ENCODE results near the gene PCOLCE2.
"Not testable (repeated sequence)": the region's sequence is repeated elsewhere in the genome, so short reads cannot be mapped to it uniquely, and the experiment has no call there.

The PCOLCE2 gene

DNA sequence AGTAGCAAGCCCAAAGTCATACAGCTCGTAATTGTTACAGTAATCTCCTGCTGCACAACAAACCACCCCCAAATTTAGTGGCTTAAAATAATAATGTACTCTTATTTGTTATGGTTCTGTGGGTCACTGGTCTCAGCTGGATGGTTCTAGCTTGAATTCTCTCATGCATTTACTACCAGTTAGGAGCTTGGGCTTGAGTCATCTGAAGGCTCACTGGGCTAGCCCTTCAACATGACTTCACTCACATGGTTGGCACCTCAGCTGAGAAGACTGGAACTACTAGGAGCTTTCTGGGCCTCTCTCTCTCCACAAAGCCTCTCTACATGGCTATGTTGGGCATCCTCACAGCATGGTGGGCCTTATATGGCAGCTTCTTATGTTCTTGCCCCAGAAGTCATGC is 12.5 kb downstream of the PCOLCE2 start:
- H3K27ac Mint-ChIP-seq (ENCODE audit: low read depth) = no peak overlapping the region
- DNase-seq (ENCODE audit: low spot score in 2 of 2) = no peak
- H3K9me3 Mint-ChIP-seq = no peaks in the 10 kb centered on the region
- H3K36me3 Mint-ChIP-seq (ENCODE audit: insufficient read depth) = peaks cover 2% of the 10 kb centered on the region
- H3K4me3 Mint-ChIP-seq = no peak overlapping the region
- H3K4me1 Mint-ChIP-seq = no peaks in the 10 kb centered on the region
- no peak for ATAC-seq (replicated peaks; ENCODE audit: extremely low read depth, poor library complexity, severe bottlenecking)
- H3K27me3 Mint-ChIP-seq = peaks cover 55% of the 10 kb centered on the region

GRCh38 chr3:142875583-142876207 is 13.2 kb downstream of the PCOLCE2 start:
- no peak for DNase-seq (ENCODE audit: low spot score in 2 of 2)
- Mint-ChIP-seq H3K27ac (ENCODE audit: low read depth) (no peak overlapping the region), H3K9me3 (no peaks in the 10 kb centered on the region), H3K4me3 (no peak overlapping the region), H3K36me3 (ENCODE audit: insufficient read depth) (peaks cover 2% of the 10 kb centered on the region), H3K27me3 (peaks cover 55% of the 10 kb centered on the region), H3K4me1 (no peaks in the 10 kb centered on the region)
- ATAC-seq (replicated peaks; ENCODE audit: extremely low read depth, poor library complexity, severe bottlenecking) = no peak

DNA sequence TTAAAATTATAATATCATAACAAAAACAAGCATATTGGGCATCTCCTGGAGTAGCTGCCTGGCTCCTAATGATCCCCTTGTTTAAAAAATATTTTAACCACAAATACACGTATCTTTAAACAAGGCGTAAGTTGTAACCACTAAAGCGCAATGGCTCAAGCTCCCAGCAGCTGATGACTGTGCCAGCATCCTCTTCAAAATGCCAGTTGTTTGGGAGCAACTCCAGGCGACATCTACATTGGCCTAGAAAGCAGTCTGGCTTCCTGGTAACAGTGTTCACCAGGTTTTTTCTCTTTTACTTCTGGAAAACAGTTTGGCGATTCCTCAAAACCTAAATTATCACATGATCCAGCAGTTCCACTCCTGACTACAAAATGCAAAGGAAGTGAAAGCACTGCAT is 13.8 kb downstream of the PCOLCE2 start:
- Mint-ChIP-seq H3K27me3 (peaks cover 51% of the 10 kb centered on the region), H3K9me3 (no peaks in the 10 kb centered on the region), H3K4me1 (no peaks in the 10 kb centered on the region), H3K36me3 (ENCODE audit: insufficient read depth) (peaks cover 2% of the 10 kb centered on the region), H3K4me3 (no peak overlapping the region), H3K27ac (ENCODE audit: low read depth) (no peak overlapping the region)
- ATAC-seq (replicated peaks; ENCODE audit: extremely low read depth, poor library complexity, severe bottlenecking) (no peak), DNase-seq (ENCODE audit: low spot score in 2 of 2) (no peak)

GRCh38 chr3:142868382-142868781 is 20.5 kb downstream of the PCOLCE2 start:
- not testable (repeated sequence) for H3K36me3 Mint-ChIP-seq (ENCODE audit: insufficient read depth); H3K9me3 Mint-ChIP-seq; H3K4me3 Mint-ChIP-seq; H3K4me1 Mint-ChIP-seq; ATAC-seq (replicated peaks; ENCODE audit: extremely low read depth, poor library complexity, severe bottlenecking); DNase-seq (ENCODE audit: low spot score in 2 of 2); H3K27ac Mint-ChIP-seq (ENCODE audit: low read depth)
- H3K27me3 Mint-ChIP-seq = peaks cover 45% of the 10 kb centered on the region

DNA sequence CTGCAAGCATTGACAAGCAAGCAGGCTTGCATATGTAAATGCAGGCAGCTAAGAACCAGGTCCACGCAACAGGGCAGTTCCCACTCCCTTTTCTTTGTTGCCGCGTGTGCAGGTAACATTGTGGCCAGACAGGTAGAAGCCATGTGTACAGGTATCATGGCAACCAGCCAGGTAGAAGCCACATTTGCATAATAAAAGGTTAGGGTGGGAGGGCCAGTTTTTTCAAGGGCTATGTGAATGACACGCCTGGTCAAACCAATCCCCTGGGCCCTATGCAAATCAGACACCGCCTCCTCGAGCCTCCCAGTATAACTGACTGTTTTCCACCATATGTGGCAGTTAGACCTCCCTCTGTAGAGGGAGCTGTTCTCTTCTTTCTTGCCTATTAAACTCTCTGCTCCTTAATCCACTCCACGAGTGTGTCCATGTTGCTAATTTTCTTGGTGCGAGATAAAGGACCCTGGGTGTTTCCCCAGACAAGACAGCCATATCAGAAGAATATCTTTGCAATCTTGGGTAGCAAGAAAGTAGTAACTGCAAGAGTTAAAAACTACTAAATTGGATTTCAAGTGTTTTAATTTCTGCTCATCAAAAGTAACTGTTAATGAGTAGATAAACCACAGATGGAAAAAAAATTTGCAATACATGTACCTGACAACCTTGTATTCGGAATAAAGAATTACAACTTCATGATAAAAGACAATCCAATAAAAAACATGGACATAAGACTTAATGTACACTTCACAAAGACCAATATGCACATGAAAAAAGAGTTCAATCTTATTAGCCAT is 21.8 kb downstream of the PCOLCE2 start:
- DNase-seq (ENCODE audit: low spot score in 2 of 2) (no peak), ATAC-seq (replicated peaks; ENCODE audit: extremely low read depth, poor library complexity, severe bottlenecking) (no peak)
- peaks cover 50% of the 10 kb centered on the region for H3K27me3 Mint-ChIP-seq
- no peaks in the 10 kb centered on the region for H3K36me3 Mint-ChIP-seq (ENCODE audit: insufficient read depth)
- H3K4me1 Mint-ChIP-seq = peaks cover 5% of the 10 kb centered on the region
- H3K9me3 Mint-ChIP-seq = no peaks in the 10 kb centered on the region
- H3K27ac Mint-ChIP-seq (ENCODE audit: low read depth) = no peak overlapping the region
- no peak overlapping the region for H3K4me3 Mint-ChIP-seq

DNA sequence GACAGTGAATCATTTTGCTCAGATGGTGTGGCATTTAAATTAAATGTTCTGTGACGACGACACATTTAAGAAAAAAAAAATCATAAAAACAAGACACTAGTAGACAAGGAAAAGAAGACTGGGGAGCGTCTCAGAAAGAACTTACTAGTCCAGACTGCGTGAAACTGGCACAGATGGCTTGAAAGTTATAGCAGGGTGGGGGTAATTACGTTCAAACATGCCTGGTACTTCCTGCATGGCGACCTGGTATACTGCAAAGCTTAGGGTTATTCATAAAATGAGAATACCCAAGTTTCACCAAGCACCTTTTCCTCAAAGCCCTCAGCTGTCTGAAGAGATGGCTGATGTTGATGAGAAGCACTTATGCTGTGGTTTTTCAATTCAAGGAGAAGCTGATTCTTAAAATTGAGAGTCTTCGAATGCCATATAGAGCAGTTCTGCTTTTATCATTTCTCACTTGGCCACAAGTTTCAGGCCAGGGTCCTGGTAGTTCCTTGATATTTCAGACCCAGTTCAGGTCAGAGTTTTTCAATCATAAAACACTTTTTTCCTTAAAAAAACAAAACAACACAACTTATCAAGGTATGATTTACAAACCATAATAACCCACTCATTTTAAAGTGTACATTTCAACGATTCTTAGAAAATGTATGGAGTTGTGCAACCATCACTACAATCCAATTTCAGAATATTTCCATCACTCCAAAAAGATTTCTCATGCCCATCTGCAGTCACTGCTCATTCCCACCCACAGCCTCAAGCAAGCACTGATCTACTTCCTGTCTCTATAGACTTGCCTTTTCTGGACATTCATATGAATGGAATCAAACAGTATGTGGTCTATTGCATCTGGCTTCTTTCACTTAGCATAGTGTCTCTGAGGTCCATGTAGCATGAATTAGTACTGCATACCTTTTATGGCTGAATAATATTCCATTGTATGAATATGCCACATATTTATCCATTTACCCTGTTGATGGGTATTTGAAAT is 24.7 kb downstream of the PCOLCE2 start:
- no peak for ATAC-seq (replicated peaks; ENCODE audit: extremely low read depth, poor library complexity, severe bottlenecking)
- Mint-ChIP-seq H3K4me1 (peaks cover 5% of the 10 kb centered on the region), H3K27ac (ENCODE audit: low read depth) (no peak overlapping the region), H3K36me3 (ENCODE audit: insufficient read depth) (no peaks in the 10 kb centered on the region), H3K27me3 (peaks cover 60% of the 10 kb centered on the region), H3K9me3 (no peaks in the 10 kb centered on the region), H3K4me3 (no peak overlapping the region)
- DNase-seq (ENCODE audit: low spot score in 2 of 2) = no peak

- Mint-ChIP-seq H3K27ac (ENCODE audit: low read depth) (no peak overlapping the region), H3K4me3 (no peak overlapping the region), H3K27me3 (peaks cover 52% of the 10 kb centered on the region), H3K4me1 (peaks cover 5% of the 10 kb centered on the region), H3K9me3 (no peaks in the 10 kb centered on the region), H3K36me3 (ENCODE audit: insufficient read depth) (no peaks in the 10 kb centered on the region)
- no peak for ATAC-seq (replicated peaks; ENCODE audit: extremely low read depth, poor library complexity, severe bottlenecking)
- DNase-seq (ENCODE audit: low spot score in 2 of 2) = no peak
These were observed 25.7 kb downstream of the PCOLCE2 start for GRCh38 chr3:142863010-142863817.

DNA sequence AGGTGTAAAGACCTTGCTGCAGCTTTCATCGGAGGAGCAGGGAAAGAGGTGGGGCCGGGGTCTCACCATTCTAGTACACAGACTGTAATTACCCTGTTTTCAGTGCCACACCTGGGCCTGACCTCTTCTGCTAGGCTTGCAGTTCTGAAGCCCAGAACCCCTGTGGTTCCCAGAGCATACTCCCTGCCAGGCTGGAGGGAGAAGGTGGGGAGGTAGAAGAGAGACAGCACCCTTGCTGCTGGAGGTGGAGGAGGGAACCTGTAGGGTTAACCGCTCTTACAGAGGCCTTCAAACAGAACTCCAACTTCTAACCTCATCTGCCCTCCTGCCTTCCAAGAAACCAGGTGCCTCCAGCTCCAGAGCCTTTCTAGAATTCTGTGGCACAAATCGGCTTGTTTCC is 27.0 kb downstream of the PCOLCE2 start:
- Mint-ChIP-seq H3K9me3 (no peaks in the 10 kb centered on the region), H3K27ac (ENCODE audit: low read depth) (no peak overlapping the region), H3K36me3 (ENCODE audit: insufficient read depth) (no peaks in the 10 kb centered on the region), H3K4me1 (peaks cover 5% of the 10 kb centered on the region), H3K27me3 (peaks cover 51% of the 10 kb centered on the region), H3K4me3 (no peak overlapping the region)
- no peak for ATAC-seq (replicated peaks; ENCODE audit: extremely low read depth, poor library complexity, severe bottlenecking)
- DNase-seq (ENCODE audit: low spot score in 2 of 2) = no peak

DNA sequence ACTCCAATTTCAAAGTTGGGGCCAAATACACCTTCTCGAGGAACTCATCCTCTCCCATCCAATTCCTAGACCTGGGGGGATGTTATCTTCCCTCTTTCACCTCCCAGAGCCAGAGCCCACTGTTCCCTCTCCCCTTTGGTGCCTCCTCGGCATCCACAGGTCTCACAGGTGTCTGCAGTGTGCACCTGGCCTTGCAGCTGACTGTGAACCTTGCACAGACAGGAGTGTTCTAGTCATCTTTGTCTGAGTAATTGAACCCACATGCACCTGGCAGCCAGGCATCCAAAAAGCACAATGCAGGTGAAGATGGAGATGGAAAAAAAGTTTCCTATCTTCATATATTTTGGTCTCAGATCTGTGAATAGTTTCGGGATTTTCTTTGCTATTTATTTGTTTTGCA is 30.8 kb downstream of the PCOLCE2 start:
- ATAC-seq (replicated peaks; ENCODE audit: extremely low read depth, poor library complexity, severe bottlenecking) (no peak), DNase-seq (ENCODE audit: low spot score in 2 of 2) (no peak)
- H3K9me3 Mint-ChIP-seq = no peaks in the 10 kb centered on the region
- H3K4me1 Mint-ChIP-seq = no peaks in the 10 kb centered on the region
- H3K4me3 Mint-ChIP-seq = no peak overlapping the region
- peaks cover 57% of the 10 kb centered on the region for H3K27me3 Mint-ChIP-seq
- no peaks in the 10 kb centered on the region for H3K36me3 Mint-ChIP-seq (ENCODE audit: insufficient read depth)
- H3K27ac Mint-ChIP-seq (ENCODE audit: low read depth) = no peak overlapping the region

GRCh38 chr3:142857056-142857455 is 31.8 kb downstream of the PCOLCE2 start:
- no peaks in the 10 kb centered on the region for H3K4me1 Mint-ChIP-seq
- peaks cover 47% of the 10 kb centered on the region for H3K27me3 Mint-ChIP-seq
- H3K4me3 Mint-ChIP-seq = no peak overlapping the region
- no peak overlapping the region for H3K27ac Mint-ChIP-seq (ENCODE audit: low read depth)
- H3K9me3 Mint-ChIP-seq = no peaks in the 10 kb centered on the region
- no peak for DNase-seq (ENCODE audit: low spot score in 2 of 2)
- H3K36me3 Mint-ChIP-seq (ENCODE audit: insufficient read depth) = no peaks in the 10 kb centered on the region
- ATAC-seq (replicated peaks; ENCODE audit: extremely low read depth, poor library complexity, severe bottlenecking) = no peak

DNA sequence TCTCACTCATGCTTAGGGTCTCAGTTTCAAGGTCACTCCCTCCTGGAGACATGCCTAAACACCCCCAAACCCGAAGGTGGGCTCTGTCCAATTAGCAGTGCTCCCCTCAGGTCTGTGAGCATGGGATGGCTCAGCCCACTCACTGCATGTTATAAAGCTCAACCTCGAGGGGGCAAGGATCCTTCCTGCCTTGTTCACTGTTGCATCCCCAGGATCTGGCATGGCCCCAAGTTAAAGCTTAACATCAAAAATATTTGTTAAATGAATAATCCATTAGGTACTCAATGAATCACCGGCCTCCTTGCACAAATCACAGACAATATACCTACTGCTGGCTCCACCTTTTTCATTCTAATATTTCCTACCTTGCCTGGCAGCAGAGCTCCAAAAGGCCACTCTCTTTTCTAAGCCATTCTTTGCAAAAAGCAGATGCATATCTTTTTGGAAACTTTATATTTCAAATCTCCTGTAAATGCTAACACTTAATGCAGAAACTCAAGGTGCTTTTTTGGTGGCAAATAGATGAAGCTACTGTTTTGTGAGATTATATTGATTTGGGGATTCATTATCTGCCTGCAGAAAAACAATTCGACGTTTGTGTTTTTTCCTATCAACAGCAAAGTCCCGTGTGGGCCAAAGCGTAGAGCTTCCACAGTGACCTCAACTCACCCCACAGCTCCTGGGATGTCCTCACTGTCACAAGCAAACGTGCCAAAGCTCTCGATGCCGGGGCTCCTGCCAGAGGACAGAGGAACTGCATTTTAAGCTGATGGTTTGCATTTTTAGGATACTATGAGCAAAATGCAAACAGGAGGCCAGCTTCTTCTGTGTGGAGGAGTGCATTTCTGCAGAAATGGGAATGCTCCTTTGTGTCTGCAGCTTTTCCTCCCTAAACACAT is 35.4 kb downstream of the PCOLCE2 start:
- no peaks in the 10 kb centered on the region for H3K36me3 Mint-ChIP-seq (ENCODE audit: insufficient read depth)
- H3K4me3 Mint-ChIP-seq = no peak overlapping the region
- DNase-seq (ENCODE audit: low spot score in 2 of 2) (no peak), ATAC-seq (replicated peaks; ENCODE audit: extremely low read depth, poor library complexity, severe bottlenecking) (no peak)
- H3K4me1 Mint-ChIP-seq = no peaks in the 10 kb centered on the region
- peaks cover 23% of the 10 kb centered on the region for H3K27me3 Mint-ChIP-seq
- H3K27ac Mint-ChIP-seq (ENCODE audit: low read depth) = no peak overlapping the region
- no peaks in the 10 kb centered on the region for H3K9me3 Mint-ChIP-seq

All from central memory CD8-positive, alpha-beta T cell (primary cell).